WI38 (cell line): Measurements from ENCODE around the gene HECA.

Experiments used
- H3K4me3 ChIP-seq: 2 replicates; pipeline ENCODE4 v1.5.1; 2011; ENCODE audit warnings: low read depth, mild to moderate bottlenecking, control low read depth, low read length
- TF ChIP-seq, protein P1 (sequence below): IDR thresholded peaks from 2 replicates; pipeline ENCODE4 v1.5.1; 2012; ENCODE audit warnings: low read depth, mild to moderate bottlenecking, control low read depth, low read length

HECA gene

DNA sequence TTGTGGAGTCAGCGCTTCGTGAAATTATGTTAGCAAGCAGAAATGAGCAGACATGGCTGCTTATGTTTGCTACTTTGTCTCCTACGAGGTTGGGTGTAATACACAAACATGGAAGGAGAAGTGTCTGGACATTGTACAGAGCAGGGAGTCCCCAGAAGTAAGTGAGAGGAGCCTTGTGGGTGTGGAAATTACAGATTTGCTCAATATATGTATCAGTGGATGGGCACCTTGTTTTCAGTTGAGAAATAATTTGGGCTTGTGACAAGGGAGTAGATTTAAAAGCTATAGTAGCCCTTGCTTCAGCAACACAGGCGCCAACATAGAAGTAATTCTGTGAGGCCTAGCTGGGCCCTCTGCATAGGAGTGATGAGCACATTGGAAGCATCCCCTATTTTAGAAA is 49.2 kb downstream of the HECA start:
- no peak overlapping the region for H3K4me3 ChIP-seq
- TF ChIP-seq, protein P1, sequence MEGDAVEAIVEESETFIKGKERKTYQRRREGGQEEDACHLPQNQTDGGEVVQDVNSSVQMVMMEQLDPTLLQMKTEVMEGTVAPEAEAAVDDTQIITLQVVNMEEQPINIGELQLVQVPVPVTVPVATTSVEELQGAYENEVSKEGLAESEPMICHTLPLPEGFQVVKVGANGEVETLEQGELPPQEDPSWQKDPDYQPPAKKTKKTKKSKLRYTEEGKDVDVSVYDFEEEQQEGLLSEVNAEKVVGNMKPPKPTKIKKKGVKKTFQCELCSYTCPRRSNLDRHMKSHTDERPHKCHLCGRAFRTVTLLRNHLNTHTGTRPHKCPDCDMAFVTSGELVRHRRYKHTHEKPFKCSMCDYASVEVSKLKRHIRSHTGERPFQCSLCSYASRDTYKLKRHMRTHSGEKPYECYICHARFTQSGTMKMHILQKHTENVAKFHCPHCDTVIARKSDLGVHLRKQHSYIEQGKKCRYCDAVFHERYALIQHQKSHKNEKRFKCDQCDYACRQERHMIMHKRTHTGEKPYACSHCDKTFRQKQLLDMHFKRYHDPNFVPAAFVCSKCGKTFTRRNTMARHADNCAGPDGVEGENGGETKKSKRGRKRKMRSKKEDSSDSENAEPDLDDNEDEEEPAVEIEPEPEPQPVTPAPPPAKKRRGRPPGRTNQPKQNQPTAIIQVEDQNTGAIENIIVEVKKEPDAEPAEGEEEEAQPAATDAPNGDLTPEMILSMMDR = no peak

DNA sequence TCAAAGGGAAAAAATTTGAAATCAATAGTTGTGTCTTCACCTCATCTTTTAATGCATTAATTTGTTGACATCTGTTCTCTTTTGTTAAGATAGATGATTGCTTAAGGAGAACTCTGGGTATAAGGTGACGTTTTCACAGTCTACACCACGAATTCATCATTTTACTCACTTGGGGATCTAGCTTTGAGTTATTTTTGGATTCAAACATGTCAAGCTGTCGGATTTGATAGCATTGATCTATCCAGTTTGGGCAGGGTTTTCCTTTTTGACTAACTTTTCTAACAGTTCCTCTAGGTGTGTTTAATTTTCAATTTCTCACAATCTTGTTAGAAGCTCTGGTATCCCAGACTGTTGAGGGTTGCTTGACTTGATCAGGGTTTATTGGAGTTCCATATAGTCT is 49.6 kb downstream of the HECA start:
- TF ChIP-seq, protein P1 = no peak
- H3K4me3 ChIP-seq = no peak overlapping the region

DNA sequence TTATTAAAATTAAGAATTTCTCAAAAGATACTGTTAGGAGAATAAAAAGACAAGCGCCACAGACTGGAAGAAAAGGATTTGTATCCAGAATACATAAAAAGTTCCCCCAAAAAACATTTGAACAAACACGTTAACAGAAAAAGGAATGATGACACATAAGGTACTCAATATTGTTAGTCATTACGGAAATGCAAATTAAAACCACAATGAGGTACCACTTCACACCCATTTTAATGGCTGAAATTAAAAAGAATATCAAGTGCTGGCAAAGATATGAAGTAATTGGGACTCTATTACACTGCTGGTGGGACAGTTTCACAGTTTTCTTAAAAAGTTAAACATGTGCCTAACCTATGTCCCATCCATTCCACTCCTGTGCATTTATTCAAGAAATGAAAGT is 51.4 kb downstream of the HECA start:
- TF ChIP-seq, protein P1 = no peak
- H3K4me3 ChIP-seq = no peak overlapping the region

DNA sequence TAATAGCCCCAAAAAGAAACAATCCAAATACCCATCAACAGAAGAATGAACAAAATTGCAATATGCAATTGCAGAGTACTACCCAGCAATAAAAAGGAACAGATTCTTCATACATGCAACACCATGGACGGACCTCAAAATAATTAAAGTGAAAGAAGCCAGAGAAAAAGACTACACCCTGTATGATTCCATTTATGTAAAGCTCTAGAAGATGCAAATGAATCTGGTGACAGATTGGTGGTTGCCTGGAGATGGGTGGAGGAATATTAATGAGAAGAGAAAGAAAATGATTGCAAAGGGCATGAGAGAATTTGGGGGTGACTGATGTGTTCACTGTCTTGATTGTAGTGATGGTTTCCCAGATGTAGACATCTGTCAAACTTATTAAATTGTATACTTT is 51.8 kb downstream of the HECA start:
- TF ChIP-seq, protein P1 = no peak
- no peak overlapping the region for H3K4me3 ChIP-seq

DNA sequence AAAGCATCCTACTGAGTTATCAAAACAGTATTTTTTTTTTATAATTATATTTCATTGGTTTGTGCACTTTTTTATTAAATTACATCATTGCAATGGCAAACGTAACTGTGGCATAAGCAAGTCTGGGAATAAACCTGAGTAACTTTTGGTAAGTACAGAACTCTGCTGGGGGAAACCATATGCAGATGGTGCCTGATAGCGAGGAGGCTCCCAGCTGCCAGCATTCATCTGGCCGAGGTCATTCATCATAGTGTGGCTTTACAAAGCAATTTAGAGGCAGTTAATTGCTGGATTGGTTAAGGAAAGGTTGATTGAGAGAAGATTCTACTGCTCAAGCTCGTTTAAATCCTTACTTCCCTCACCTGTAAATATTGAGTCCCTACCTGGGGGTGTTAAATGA is 52.6 kb downstream of the HECA start:
- H3K4me3 ChIP-seq = no peak overlapping the region
- TF ChIP-seq, protein P1 = no peak

DNA sequence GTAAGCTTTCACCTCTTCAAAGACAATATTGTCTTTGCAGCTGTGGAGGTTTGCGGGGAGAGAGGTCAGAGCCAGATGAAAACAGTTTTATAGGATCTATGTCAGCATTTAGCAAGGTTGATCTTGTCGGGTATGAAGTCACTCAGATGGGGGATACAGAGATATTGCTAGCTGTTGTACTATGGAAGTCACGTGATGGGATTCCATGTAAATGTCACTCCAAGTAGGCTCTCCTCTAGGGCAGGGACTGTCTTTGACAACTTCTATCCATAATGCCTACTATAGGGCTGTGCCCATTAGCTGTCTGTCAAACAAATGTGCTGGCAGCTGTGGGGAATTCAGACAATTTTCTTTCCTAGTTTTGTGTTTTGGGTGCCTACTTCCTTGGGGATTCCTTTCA is 54.8 kb downstream of the HECA start:
- TF ChIP-seq, protein P1 = no peak
- H3K4me3 ChIP-seq = no peak overlapping the region

DNA sequence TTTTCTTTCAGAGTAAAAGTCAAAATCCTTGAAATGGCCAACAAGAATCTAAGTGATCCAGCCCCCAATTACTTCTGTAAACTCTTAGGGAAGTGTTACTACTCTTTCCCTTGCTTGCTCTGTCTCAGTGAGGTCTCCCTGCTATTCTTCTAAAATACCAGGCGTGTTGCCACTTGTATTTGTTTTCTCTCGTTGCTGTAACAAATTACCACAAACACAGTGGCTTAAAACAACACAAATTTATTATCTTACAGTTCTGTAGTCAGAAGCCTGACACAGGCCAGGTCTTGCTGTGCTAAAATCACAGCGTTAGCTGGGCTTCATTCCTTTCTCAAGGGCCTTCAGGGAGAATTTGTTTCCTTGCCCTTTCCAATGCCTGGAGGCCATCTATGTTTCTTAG is 59.9 kb downstream of the HECA start:
- TF ChIP-seq, protein P1 = no peak
- H3K4me3 ChIP-seq = no peak overlapping the region
